Stomach (tissue), 4 donors: ENCODE data around the gene IL2RA.

Experiments
- POLR2A ChIP-seq, 4 donors: fragments of 450-650 bp; IDR thresholded peaks; one replicate each; pipeline ENCODE4 v1.6.1; 2016; ENCODE audit warnings: antibody characterized with exemption in 4 of 4, control low read depth in 2 of 4, mild to moderate bottlenecking in 1 of 4, moderate library complexity in 1 of 4
- TF ChIP-seq, protein P1 (sequence below), 7 experiments: fragments of 450-650 bp in 4 of 7; fragments of 200-600 bp in 3 of 7; sonication (generic) in 3 of 7; IDR thresholded peaks; one replicate each; pipeline ENCODE4 v1.5.1; 2016 to 2019; ENCODE audit warnings: antibody characterized with exemption in 7 of 7, control low read depth in 2 of 7, mild to moderate bottlenecking in 1 of 7

DNA sequence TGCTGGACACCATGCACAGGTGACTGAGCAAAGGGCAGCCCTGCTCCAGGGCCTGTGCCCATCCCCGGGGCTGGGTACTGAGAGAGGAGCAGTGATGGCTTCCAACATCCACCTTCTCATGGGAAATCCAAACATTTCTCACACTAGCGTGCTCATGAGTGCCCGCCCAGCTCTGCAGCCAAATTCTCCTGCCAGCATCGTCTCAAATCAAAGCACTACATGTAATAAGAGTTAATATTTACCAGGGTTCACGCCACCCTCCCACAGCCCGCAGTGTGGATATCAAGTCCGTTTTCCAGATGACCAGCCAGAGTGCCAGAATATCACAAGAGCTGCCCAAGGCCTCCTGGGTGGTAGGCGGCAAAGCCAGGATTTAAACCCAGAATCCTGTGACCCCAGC is 96.9 kb downstream of the IL2RA start:
- TF ChIP-seq, protein P1, sequence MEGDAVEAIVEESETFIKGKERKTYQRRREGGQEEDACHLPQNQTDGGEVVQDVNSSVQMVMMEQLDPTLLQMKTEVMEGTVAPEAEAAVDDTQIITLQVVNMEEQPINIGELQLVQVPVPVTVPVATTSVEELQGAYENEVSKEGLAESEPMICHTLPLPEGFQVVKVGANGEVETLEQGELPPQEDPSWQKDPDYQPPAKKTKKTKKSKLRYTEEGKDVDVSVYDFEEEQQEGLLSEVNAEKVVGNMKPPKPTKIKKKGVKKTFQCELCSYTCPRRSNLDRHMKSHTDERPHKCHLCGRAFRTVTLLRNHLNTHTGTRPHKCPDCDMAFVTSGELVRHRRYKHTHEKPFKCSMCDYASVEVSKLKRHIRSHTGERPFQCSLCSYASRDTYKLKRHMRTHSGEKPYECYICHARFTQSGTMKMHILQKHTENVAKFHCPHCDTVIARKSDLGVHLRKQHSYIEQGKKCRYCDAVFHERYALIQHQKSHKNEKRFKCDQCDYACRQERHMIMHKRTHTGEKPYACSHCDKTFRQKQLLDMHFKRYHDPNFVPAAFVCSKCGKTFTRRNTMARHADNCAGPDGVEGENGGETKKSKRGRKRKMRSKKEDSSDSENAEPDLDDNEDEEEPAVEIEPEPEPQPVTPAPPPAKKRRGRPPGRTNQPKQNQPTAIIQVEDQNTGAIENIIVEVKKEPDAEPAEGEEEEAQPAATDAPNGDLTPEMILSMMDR (IDR thresholded peaks at IDR 0.05): no peak
- TF ChIP-seq POLR2A (IDR thresholded peaks at IDR 0.05): no peak
